Upper lobe of right lung (tissue), 1 donor: ENCODE measurements around the gene CLCN5. TPM values are rescaled to one million over a fixed set of nuclear protein-coding genes. Genes with fewer than 3 reads are reported as not detected.

Experiments used
- ATAC-seq: fragments of 200-7000 bp; cut with Tn5 transposase; one replicate; pipeline ENCODE4 v1.9.1; 2020; ENCODE audit warnings: mild to moderate bottlenecking, moderate library complexity
- DNase-seq: peaks from one replicate; pipeline ENCODE4 v3.0.0-alpha.2; 2020
- H3K27ac ChIP-seq: fragments of 200-600 bp; one replicate; pipeline ENCODE4 v1.8.0; 2022
- H3K27me3 ChIP-seq: fragments of 200-600 bp; one replicate; pipeline ENCODE4 v1.8.0; 2022; ENCODE audit warnings: mild to moderate bottlenecking
- H3K36me3 ChIP-seq: fragments of 200-600 bp; one replicate; pipeline ENCODE4 v1.8.0; 2022
- H3K4me1 ChIP-seq: fragments of 200-600 bp; one replicate; pipeline ENCODE4 v1.8.0; 2022
- H3K4me3 ChIP-seq: fragments of 200-600 bp; one replicate; pipeline ENCODE4 v1.8.0; 2022; ENCODE audit warnings: mild to moderate bottlenecking
- H3K9me3 ChIP-seq: fragments of 200-600 bp; one replicate; pipeline ENCODE4 v1.8.0; 2022
- intact Hi-C: fragments of 100-400 bp; cut with DNase I; formaldehyde crosslinking; loops from one replicate; pipeline ENCODE4 v1.11.0; 2022
- microRNA-seq: library from miRNA; unstranded; fragments of <30 nt; microRNA quantifications from one replicate; pipeline ENCODE4 v1.2.0, GENCODE V29; 2020; ENCODE audit warnings: borderline microRNAs expressed
- total RNA-seq: library from RNA; stranded (reverse); fragmentation: NEBNext Ultra II Directional; extraction: Animal tissue kit (Norgen Biotek cat#: 25700); gene quantifications from one replicate; pipeline ENCODE4 v1.2.1, GENCODE V29; 2021
- TF ChIP-seq, protein P1 (sequence below): fragments of 200-600 bp; IDR thresholded peaks from one replicate; pipeline ENCODE4 v1.8.0; 2022; ENCODE audit warnings: antibody characterized with exemption
- donor health status: DM: no; HTN: yes; CAD: no; lungs with severe emphysema.

The CLCN5 gene
- total RNA-seq, 1 donor from 2014 or later, result 12.2 TPM

DNA sequence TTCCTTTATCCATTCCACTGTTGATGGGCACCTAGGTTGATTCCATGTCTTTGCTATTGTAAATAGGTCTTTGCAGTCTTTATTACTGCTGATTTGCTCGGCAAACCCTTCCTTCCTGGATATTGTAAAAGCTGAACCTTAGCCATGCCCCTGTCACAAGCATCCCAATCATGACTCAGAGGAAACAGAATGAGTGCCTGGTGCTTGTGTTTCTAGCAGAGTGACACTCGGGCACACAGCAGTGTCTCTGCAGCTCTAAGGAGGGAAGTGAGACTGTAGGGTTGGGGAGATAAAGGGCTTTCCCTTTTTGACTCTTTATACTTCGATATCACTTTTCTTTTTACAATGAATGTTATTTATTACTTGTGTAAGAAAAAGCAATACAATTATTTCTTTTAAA lies 195.1 kb downstream of the CLCN5 start:
- H3K36me3 ChIP-seq, result no peaks in the 10 kb centered on the region
- no peaks in the 10 kb centered on the region for H3K4me1 ChIP-seq
- TF ChIP-seq, protein P1, sequence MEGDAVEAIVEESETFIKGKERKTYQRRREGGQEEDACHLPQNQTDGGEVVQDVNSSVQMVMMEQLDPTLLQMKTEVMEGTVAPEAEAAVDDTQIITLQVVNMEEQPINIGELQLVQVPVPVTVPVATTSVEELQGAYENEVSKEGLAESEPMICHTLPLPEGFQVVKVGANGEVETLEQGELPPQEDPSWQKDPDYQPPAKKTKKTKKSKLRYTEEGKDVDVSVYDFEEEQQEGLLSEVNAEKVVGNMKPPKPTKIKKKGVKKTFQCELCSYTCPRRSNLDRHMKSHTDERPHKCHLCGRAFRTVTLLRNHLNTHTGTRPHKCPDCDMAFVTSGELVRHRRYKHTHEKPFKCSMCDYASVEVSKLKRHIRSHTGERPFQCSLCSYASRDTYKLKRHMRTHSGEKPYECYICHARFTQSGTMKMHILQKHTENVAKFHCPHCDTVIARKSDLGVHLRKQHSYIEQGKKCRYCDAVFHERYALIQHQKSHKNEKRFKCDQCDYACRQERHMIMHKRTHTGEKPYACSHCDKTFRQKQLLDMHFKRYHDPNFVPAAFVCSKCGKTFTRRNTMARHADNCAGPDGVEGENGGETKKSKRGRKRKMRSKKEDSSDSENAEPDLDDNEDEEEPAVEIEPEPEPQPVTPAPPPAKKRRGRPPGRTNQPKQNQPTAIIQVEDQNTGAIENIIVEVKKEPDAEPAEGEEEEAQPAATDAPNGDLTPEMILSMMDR, result no peak
- intact Hi-C loops, result no loop called here
- no peaks in the 10 kb centered on the region for H3K27me3 ChIP-seq
- no peaks in the 10 kb centered on the region for H3K9me3 ChIP-seq
- H3K4me3 ChIP-seq, result no peak overlapping the region
- no peak overlapping the region for H3K27ac ChIP-seq
- no peak for DNase-seq
- ATAC-seq, result no peak

DNA sequence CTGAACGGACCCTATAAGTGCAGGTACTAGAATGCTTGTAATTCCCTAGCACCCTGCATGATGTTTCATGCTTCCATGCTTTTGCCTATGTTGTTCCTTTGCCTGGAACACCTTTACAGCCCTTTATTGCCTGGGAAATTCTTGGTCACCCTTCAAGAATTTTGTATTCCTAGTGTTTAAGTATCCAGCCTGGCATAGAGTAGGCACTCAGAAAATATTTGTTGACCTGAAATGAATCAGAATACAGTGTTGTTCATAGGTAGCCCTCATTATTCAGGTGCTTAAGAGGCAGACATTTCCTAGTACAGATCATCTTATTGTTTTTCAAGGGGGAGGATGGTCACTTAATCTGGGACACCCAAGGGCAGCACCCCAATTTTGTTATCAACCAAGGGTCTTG lies 203.1 kb downstream of the CLCN5 start:
- Histone ChIP-seq H3K4me1 (no peaks in the 10 kb centered on the region), H3K36me3 (no peaks in the 10 kb centered on the region), H3K4me3 (no peak overlapping the region), H3K27me3 (no peaks in the 10 kb centered on the region), H3K9me3 (no peaks in the 10 kb centered on the region), H3K27ac (no peak overlapping the region)
- TF ChIP-seq, protein P1, result no peak
- intact Hi-C loops, result no loop called here
- no peak for ATAC-seq
- no peak for DNase-seq

DNA sequence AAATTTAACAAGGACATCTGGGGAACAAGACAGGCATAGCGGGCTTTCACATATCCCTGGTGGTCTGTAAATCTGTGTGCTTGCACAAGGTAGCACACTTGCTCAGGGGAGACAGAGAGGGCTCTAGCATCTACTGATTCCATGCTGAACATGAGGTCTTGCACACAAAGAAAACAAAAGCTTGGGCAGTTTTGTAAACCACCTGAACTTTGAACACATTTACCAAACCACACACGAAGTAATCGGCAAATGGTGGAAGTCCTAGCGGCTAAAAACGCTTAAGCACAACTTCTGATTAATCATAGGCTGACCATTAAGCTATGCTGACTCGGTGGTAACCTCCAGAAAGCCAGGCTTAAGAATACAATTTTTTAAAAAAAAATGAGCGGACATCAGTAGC lies 225.6 kb downstream of the CLCN5 start:
- Histone ChIP-seq H3K27ac (no peak overlapping the region), H3K4me3 (no peak overlapping the region), H3K4me1 (no peaks in the 10 kb centered on the region), H3K36me3 (no peaks in the 10 kb centered on the region), H3K9me3 (no peaks in the 10 kb centered on the region), H3K27me3 (no peaks in the 10 kb centered on the region)
- ATAC-seq, result no peak
- DNase-seq, result no peak
- TF ChIP-seq, protein P1, result no peak
- intact Hi-C loops, result no loop called here

Small RNA genes within 50 kb of the gene (microRNA-seq; reads per million reads assigned to microRNA genes)
- 54.8 reads per million, percentile 58 among the genes with 10 or more reads in this experiment for gene MIR188
- gene MIR362, result 59.9 reads per million, percentile 59 among the genes with 10 or more reads in this experiment
- gene MIR500A, result 15.0 reads per million, percentile 42 among the genes with 10 or more reads in this experiment
- gene MIR500B, result not detected
- gene MIR501, result 23.1 reads per million, percentile 47 among the genes with 10 or more reads in this experiment
- gene MIR502, result 39.3 reads per million, percentile 54 among the genes with 10 or more reads in this experiment
- gene MIR532, result 544 reads per million, percentile 82 among the genes with 10 or more reads in this experiment
- 380 reads per million, percentile 78 among the genes with 10 or more reads in this experiment for gene MIR660

Other genes with a start within 250 kb of the CLCN5 start
- gene PAGE1, start 226.6 kb upstream of the CLCN5 start, total RNA-seq, result not detected
- not detected for gene PAGE4, start 93.3 kb upstream of the CLCN5 start, total RNA-seq
- gene USP27X, start 43.1 kb upstream of the CLCN5 start, total RNA-seq, result 3.0 TPM